Measurements from ENCODE around the gene NOXO1.

DNA sequence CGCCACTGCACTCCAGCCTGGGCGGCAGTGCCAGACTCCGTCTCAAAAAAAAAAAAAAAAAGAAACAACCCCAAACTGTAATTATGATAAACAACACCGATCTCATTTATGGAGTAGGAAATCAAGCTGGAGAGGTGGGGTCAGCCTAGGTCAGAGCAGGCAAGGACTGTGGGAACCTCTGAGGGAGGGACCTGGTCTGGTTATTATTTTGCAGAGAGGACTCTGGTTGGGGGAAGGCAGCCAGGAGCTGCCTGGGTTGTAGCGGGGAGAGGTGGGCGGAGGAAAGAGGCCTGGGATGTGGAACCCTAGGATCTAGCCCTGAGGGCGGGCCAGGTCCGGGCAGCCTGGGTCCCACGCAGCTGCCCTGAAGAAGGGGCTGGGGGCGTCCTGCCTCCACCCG, 52.2 kb downstream of the NOXO1 start:
- TF ChIP-seq POLR2A (IDR thresholded peaks at IDR 0.05) (no peak), CTCF (IDR thresholded peaks at IDR 0.05) (no peak), POLR2AphosphoS5 (IDR thresholded peaks at IDR 0.05) (no peak)

Data from breast epithelium (tissue), 3 donors.